ENCODE data around the gene IRX4.

The IRX4 gene

GRCh38 chr5:1914471-1914870 lies 31.7 kb upstream of the IRX4 start:
- no peak overlapping the region for H3K4me3 ChIP-seq (ENCODE audit: low read depth, low read length)

- H3K4me3 ChIP-seq (ENCODE audit: low read depth, low read length), result no peak overlapping the region
These were observed 30.9 kb upstream of the IRX4 start for GRCh38 chr5:1913578-1913977.

- no peak overlapping the region for H3K4me3 ChIP-seq (ENCODE audit: low read depth, low read length)
These were observed 30.3 kb upstream of the IRX4 start for GRCh38 chr5:1912951-1913565.

DNA sequence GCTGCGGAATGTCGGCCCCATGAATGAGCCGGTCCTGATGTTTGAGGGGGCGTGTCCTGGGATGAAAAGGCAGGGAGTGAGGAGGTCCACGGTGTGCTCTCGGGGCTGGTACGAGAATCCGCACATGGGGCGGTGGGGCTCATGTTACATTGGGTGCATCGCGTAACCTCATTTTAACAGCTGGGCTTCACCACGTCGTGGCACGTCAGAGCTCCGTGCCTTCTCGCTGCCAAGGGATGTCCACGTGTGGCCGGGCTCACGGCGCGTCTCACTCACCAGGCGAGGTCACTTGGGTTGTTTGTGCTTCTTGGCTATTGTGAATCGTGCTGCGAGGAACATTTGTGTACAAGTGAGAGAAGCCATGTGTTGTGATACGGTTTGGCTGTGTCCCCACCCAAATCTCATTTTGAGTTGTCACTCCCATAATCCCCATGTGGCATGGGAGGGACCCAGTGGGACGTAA lies 29.1 kb upstream of the IRX4 start:
- no peak overlapping the region for H3K4me3 ChIP-seq (ENCODE audit: low read depth, low read length)

DNA sequence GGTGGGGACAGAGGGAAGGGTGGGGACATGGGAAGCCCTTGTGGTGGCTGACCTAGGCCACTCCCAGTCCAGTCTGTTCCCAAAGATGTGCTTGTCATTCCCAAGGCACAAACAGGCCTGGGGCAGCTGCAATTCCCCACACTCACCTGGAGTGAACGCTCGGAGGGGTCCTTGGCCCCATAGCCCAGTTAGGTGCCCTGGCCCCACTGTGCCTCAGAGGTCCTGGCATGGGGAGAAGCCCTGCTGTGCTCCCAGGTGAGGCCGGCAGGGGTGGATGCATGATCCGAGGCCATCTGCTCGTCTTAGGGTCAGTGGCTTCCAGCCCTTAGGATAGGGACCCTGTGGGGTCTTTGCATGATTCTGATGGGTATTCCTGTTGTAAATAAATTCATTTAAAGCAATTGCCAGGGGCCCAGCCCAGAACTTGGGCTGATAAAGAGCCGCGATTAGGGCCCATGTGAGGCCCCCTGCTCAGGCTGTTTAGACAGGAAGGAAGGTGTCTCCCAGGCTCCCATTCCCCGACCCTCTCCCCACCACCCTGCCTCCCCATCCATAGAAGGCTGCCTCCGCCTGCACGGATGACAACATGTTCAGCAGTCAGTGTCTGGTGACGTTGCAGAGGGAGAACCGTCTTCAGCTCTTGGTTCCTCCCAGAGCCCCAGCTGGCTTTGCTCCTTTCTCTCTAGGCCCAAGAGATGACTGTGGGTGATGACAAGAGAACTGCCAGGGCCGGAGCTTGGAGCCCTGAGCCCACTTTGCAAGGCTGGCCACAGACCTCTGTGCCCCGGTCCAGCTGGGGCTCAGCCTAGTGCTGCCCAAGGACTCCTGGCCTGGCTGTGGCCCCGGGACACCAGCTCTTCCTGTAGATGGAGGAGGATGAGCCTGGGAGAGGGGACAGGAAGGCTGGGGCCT lies 28.4 kb upstream of the IRX4 start:
- H3K4me3 ChIP-seq (ENCODE audit: low read depth, low read length), result no peak overlapping the region

GRCh38 chr5:1910081-1910760 lies 27.5 kb upstream of the IRX4 start:
- H3K4me3 ChIP-seq (ENCODE audit: low read depth, low read length), result no peak overlapping the region

GRCh38 chr5:1909346-1909985 lies 26.7 kb upstream of the IRX4 start:
- H3K4me3 ChIP-seq (ENCODE audit: low read depth, low read length), result no peak overlapping the region

GRCh38 chr5:1908931-1909330 lies 26.2 kb upstream of the IRX4 start:
- no peak overlapping the region for H3K4me3 ChIP-seq (ENCODE audit: low read depth, low read length)

DNA sequence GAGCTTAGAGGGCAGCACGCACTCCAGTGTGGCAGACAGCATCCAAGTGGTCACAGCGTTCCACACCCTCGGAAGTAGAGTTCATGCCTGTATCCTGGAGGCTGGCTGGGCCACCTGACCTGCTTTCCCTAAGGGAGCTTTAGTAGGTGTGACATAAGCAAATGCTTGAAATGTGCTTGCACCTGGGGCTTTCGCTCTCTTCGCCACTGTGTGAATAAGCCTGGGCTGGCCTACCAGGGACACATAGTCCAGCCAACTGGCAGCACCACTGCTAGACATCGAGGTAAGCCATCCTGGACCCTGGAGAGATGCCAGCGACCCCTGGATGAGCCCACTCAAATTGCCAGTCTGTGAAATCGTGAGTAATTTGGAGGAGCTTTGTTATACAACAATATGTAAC lies 24.9 kb upstream of the IRX4 start:
- H3K4me3 ChIP-seq (ENCODE audit: low read depth, low read length), result no peak overlapping the region

- H3K4me3 ChIP-seq (ENCODE audit: low read depth, low read length), result no peak overlapping the region
These were observed 22.4 kb upstream of the IRX4 start for GRCh38 chr5:1905108-1905507.

DNA sequence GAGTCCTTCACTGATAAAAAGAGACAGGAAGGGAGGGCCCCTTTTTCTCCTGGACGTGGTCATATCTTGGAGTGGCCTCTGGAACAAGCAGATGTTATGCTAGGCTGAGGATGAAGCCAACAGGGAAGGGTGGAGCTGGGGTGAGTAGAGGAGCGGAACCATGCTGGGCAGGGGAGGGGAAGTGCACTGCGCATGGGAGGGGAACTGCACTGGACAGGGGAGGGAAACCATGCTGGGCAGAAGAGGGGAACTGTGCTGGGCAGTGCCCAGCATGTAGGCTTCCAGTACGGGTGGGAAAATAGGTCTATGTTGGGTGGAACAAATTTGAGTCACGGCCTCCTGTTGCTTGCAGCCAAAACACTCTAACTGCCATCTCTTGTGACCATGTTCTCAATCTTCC lies 19.3 kb upstream of the IRX4 start:
- H3K4me3 ChIP-seq (ENCODE audit: low read depth, low read length), result no peak overlapping the region

DNA sequence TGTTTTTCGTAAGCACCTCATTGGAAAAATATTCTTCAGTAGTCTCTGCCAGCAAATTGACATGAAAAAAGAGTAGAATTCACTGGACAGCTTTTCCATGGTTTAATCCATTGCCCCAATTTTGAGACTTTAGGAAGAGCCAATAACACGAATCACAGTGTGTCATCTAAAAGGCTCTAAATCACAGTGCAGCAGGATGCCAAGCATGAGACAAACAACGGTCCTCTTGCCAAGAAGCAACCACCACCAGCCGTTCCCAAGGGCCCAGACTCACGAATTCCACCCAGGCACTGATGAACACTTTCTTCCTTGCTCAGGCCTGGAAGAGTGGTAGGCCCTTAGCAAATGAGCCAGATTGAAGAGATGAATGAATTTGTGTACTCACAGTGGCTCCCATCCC lies 18.3 kb upstream of the IRX4 start:
- H3K4me3 ChIP-seq (ENCODE audit: low read depth, low read length), result no peak overlapping the region

DNA sequence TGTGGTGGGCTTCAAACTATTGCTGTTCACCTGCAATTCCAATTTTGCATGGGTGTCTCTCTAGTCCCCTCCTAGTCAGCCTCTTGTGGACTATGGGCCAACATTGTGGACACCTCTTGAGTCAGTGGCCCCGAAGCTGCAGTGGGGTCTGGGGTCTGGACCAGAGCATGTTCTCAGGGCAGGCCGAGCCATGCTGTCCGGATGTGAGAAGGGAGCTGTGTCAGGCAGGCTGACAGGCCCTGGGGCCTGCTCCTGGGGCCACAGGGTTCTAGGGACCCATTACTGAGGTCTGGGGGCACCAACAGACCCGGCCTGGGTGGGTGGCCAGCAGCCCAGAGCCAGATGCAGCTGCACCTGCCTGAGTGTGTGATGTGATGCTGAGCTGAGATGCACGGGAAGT lies 16.5 kb upstream of the IRX4 start:
- no peak overlapping the region for H3K4me3 ChIP-seq (ENCODE audit: low read depth, low read length)

- no peak overlapping the region for H3K4me3 ChIP-seq (ENCODE audit: low read depth, low read length)
These were observed 15.2 kb upstream of the IRX4 start for GRCh38 chr5:1897816-1898450.

- H3K4me3 ChIP-seq (ENCODE audit: low read depth, low read length), result no peak overlapping the region
These were observed 14.7 kb upstream of the IRX4 start for GRCh38 chr5:1897386-1897785.

DNA sequence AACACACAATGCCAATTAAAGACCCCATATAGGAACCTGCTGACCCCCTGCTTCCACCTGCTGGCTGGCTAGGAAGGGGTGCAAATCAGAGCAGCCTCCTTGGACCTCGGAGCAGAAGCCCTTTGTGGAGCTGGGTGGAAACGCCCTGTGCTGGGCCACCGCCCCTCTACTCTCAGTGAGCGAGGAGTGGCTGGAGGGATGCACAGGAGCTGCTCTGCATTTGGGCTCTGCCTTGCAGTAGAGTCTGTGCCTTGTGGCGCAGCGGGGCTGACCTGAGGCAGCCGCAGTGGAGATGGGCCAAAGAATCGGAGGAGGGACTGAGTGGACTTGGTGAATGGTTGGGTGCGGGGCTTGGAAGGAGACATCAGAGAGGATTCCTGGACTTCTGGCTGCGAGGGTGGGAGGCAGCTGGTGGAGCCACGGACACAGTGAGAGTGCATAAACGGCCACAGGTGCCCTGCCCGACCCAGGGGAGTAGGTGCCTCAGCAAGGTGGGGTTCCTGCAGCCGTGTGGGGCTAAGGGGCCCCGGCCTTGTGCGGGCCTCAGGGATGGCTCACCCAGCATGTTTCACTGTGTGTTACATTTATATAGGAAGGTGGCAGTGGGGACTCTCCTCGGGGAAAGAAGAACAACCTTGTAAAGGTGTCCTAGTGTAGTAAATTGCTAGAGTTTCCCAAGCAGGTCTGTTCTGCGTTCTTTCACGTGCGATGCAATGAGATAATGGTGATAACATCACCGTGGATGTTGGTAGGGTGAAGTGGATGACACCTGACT lies 14.1 kb upstream of the IRX4 start:
- no peak overlapping the region for H3K4me3 ChIP-seq (ENCODE audit: low read depth, low read length)

- H3K4me3 ChIP-seq (ENCODE audit: low read depth, low read length), result no peak overlapping the region
These were observed 13.2 kb upstream of the IRX4 start for GRCh38 chr5:1895739-1896420.

- no peak overlapping the region for H3K4me3 ChIP-seq (ENCODE audit: low read depth, low read length)
These were observed 11.5 kb upstream of the IRX4 start for GRCh38 chr5:1894243-1894642.

GRCh38 chr5:1893754-1894153 lies 11.0 kb upstream of the IRX4 start:
- no peak overlapping the region for H3K4me3 ChIP-seq (ENCODE audit: low read depth, low read length)

Measured in iPS-11a (cell line).